Calu3 (cell line): ENCODE measurements around the gene TOP3B. TPM values are rescaled to one million over a fixed set of nuclear protein-coding genes. Genes with fewer than 3 reads are reported as not detected.

ENCODE experiments used
- BruUV-seq: library from RNA; stranded (reverse); fragments of 400-500 nt; replicated peaks from 2 replicates; lab custom pipeline; 2021; lab: Mats Ljungman, UMichigan
- CTCF ChIA-PET: fragments of 300-600 bp; sonication (Branson Sonifier 250); formaldehyde crosslinking; loops from one replicate; lab custom pipeline; 2022; ENCODE audit warnings: antibody characterized with exemption; lab: Charles Lee
- DNase-seq: peaks from one replicate; pipeline ENCODE4 v3.0.0; 2022
- H3K27ac Mint-ChIP-seq: one replicate; pipeline ENCODE4 v1.8.0; 2022; ENCODE audit warnings: mixed read lengths; ENCODE audit not compliant: unreplicated experiment
- H3K27me3 Mint-ChIP-seq: one replicate; pipeline ENCODE4 v1.8.0; 2022; ENCODE audit warnings: mixed read lengths; ENCODE audit not compliant: unreplicated experiment
- H3K36me3 Mint-ChIP-seq: one replicate; pipeline ENCODE4 v1.8.0; 2022; ENCODE audit warnings: mild to moderate bottlenecking, moderate library complexity, mixed read lengths; ENCODE audit not compliant: insufficient read depth, unreplicated experiment
- H3K4me1 Mint-ChIP-seq: one replicate; pipeline ENCODE4 v1.8.0; 2022; ENCODE audit warnings: mild to moderate bottlenecking, low read depth, mixed read lengths; ENCODE audit not compliant: unreplicated experiment
- H3K4me3 Mint-ChIP-seq: one replicate; pipeline ENCODE4 v1.8.0; 2022; ENCODE audit warnings: mild to moderate bottlenecking, low read depth, moderate library complexity, mixed read lengths; ENCODE audit not compliant: unreplicated experiment
- H3K9me3 Mint-ChIP-seq: one replicate; pipeline ENCODE4 v1.8.0; 2022; ENCODE audit warnings: low read depth, mixed read lengths; ENCODE audit not compliant: unreplicated experiment
- CTCF ChIP-seq: fragments of 200-600 bp; IDR thresholded peaks from one replicate; pipeline ENCODE4 v1.8.0; 2022; ENCODE audit warnings: antibody characterized with exemption; ENCODE audit not compliant: unreplicated experiment
- intact Hi-C: fragments of 100-400 bp; cut with micrococcal nuclease; formaldehyde crosslinking; loops from one replicate; pipeline ENCODE4 v1.10.0; 2022; ENCODE audit not compliant: unreplicated experiment
- total RNA-seq: library from RNA; stranded (reverse); gene quantifications from 2 replicates; pipeline ENCODE4 v1.2.3, GENCODE V29; 2022

The TOP3B gene
- total RNA-seq, 1 experiment from 2014 or later: 45.1 TPM

GRCh38 chr22:21981874-21982273 is 713 bp downstream of the TOP3B start:
- Mint-ChIP-seq H3K9me3 (no peaks in the 10 kb centered on the region), H3K27ac (no peak overlapping the region), H3K36me3 (peaks cover 26% of the 10 kb centered on the region), H3K27me3 (no peaks in the 10 kb centered on the region), H3K4me1 (no peaks in the 10 kb centered on the region), H3K4me3 (peak overlapping the region; percentile 92)
- TF ChIP-seq CTCF: no peak
- BruUV-seq: no TSS peak
- no peak for DNase-seq
- intact Hi-C loops: no loop called here
- CTCF ChIA-PET: interaction anchor here (0.6 to 1.7 kb wide), 3 partner anchors 9 to 257 kb away, joined by 3 to 6 read pairs (median 3); no protein-coding TSS in a partner anchor

- H3K4me1 Mint-ChIP-seq: no peaks in the 10 kb centered on the region
- no peak for TF ChIP-seq CTCF
- DNase-seq: no peak
- H3K9me3 Mint-ChIP-seq: no peaks in the 10 kb centered on the region
- CTCF ChIA-PET: no interaction called here
- intact Hi-C loops: no loop called here
- no peaks in the 10 kb centered on the region for H3K27me3 Mint-ChIP-seq
- no TSS peak for BruUV-seq
- no peak overlapping the region for H3K27ac Mint-ChIP-seq
- H3K36me3 Mint-ChIP-seq: peaks cover 26% of the 10 kb centered on the region
- H3K4me3 Mint-ChIP-seq: no peak overlapping the region
Observed at GRCh38 chr22:21980547-21980946, 2.0 kb downstream of the TOP3B start.

DNA sequence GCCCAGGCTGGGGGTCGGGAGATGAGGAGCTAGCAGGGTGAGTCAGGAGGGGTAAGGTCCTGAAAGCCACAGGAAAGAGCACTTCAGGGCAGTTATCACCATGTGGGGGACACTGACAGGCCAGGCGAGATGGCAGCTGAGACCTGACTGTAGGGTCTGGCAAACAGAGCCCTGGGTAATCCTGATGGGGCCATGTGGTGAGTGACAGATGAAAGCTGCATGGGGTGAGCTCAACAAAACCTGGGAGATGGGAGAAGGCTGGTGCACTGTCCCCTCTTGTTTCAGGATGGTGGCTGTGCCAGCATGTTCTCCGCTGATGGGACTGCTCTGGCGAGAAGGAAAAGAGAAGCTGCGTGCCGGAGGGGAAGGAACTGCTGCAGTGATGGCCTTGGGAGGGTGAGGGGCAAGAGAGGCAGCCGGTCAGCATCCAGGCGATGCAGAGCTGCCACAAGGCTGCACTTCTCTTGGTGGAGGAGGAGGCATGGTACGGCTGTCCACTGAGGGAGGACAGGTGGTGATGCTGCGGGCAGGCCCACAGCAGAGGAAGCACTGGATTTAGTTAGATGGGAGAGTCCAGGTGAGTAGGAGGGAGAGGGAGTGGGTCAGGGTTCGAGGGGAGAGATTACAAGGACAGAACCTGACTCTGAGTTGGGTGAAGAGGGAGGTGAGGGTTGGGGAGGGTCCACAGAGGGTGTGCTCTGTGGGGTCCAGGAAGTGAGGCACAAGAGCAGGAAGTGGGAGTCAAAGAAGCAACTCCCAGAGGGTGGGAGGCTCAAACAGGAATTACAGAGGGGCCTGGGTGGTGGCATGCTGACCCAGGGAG is 3.8 kb downstream of the TOP3B start:
- Mint-ChIP-seq H3K27ac (no peak overlapping the region), H3K4me1 (no peaks in the 10 kb centered on the region), H3K9me3 (no peaks in the 10 kb centered on the region), H3K4me3 (no peak overlapping the region), H3K36me3 (peaks cover 27% of the 10 kb centered on the region), H3K27me3 (no peaks in the 10 kb centered on the region)
- CTCF ChIA-PET: no interaction called here
- TF ChIP-seq CTCF: no peak
- no peak for DNase-seq
- no TSS peak for BruUV-seq
- intact Hi-C loops: no loop called here

GRCh38 chr22:21977814-21978213 is 4.8 kb downstream of the TOP3B start:
- no peak overlapping the region for H3K4me3 Mint-ChIP-seq
- no peak for TF ChIP-seq CTCF
- CTCF ChIA-PET: no interaction called here
- no peaks in the 10 kb centered on the region for H3K27me3 Mint-ChIP-seq
- H3K36me3 Mint-ChIP-seq: peaks cover 30% of the 10 kb centered on the region
- H3K4me1 Mint-ChIP-seq: no peaks in the 10 kb centered on the region
- no peaks in the 10 kb centered on the region for H3K9me3 Mint-ChIP-seq
- no TSS peak for BruUV-seq
- H3K27ac Mint-ChIP-seq: no peak overlapping the region
- intact Hi-C loops: no loop called here
- DNase-seq: no peak
